Astrocyte (in vitro differentiated cells and primary cell): Measurements from ENCODE around the gene RFX4. TPM values are rescaled to one million over a fixed set of nuclear protein-coding genes. Genes with fewer than 3 reads are reported as not detected.

Experiments
- DNase-seq: peaks from one replicate; pipeline ENCODE4 v3.0.0-alpha.2; 2010; ENCODE audit warnings: low read depth
- FAIRE-seq: peaks from 2 replicates; lab custom pipeline; 2011; peaks lifted over from hg19 to GRCh38; lab: Jason Lieb, UNC
- H2AFZ ChIP-seq: 2 replicates; pipeline ENCODE4 v1.6.0; 2012; ENCODE audit warnings: low read depth, low read length, inconsistent platforms
- H3K27ac ChIP-seq: 2 replicates; pipeline ENCODE4 v1.5.1; 2011; ENCODE audit warnings: low read depth, low read length, inconsistent platforms
- H3K27me3 ChIP-seq: 2 replicates; pipeline ENCODE4 v1.6.0; 2011; ENCODE audit warnings: low read length, inconsistent platforms; ENCODE audit not compliant: insufficient read depth
- H3K36me3 ChIP-seq: 2 replicates; pipeline ENCODE4 v1.5.1; 2011; ENCODE audit warnings: low read length, inconsistent platforms; ENCODE audit not compliant: insufficient read depth
- H3K4me1 ChIP-seq: 2 replicates; pipeline ENCODE4 v1.5.1; 2011; ENCODE audit warnings: low read length, inconsistent platforms; ENCODE audit not compliant: insufficient read depth
- H3K4me2 ChIP-seq: 2 replicates; pipeline ENCODE4 v1.6.0; 2012; ENCODE audit warnings: low read length, inconsistent platforms
- H3K4me3 ChIP-seq: 2 replicates; pipeline ENCODE4 v1.5.1; 2011; ENCODE audit warnings: low read depth, mild to moderate bottlenecking, low read length, inconsistent platforms; ENCODE audit not compliant: insufficient read depth
- H3K79me2 ChIP-seq: 2 replicates; pipeline ENCODE4 v1.6.0; 2012; ENCODE audit warnings: mild to moderate bottlenecking, low read length, inconsistent platforms; ENCODE audit not compliant: insufficient read depth
- H3K9ac ChIP-seq: 2 replicates; pipeline ENCODE4 v1.6.0; 2012; ENCODE audit warnings: mild to moderate bottlenecking, low read length, inconsistent platforms
- H3K9me3 ChIP-seq: 2 replicates; pipeline ENCODE4 v1.5.1; 2012; ENCODE audit warnings: low read depth, mild to moderate bottlenecking, low read length, inconsistent platforms; ENCODE audit not compliant: insufficient read depth
- H4K20me1 ChIP-seq: 2 replicates; pipeline ENCODE4 v1.6.0; 2012; ENCODE audit warnings: low read length, inconsistent platforms; ENCODE audit not compliant: insufficient read depth
- H3K27ac Mint-ChIP-seq: one replicate; pipeline ENCODE4 v1.8.0; 2021; ENCODE audit warnings: mild to moderate bottlenecking, mixed read lengths; ENCODE audit not compliant: unreplicated experiment
- H3K27me3 Mint-ChIP-seq: one replicate; pipeline ENCODE4 v1.8.0; 2021; ENCODE audit warnings: low read depth, mixed read lengths; ENCODE audit not compliant: unreplicated experiment
- H3K36me3 Mint-ChIP-seq: one replicate; pipeline ENCODE4 v1.8.0; 2021; ENCODE audit warnings: low read depth, mixed read lengths; ENCODE audit not compliant: unreplicated experiment
- H3K4me1 Mint-ChIP-seq: one replicate; pipeline ENCODE4 v1.8.0; 2021; ENCODE audit warnings: low read depth, mixed read lengths; ENCODE audit not compliant: unreplicated experiment
- H3K4me3 Mint-ChIP-seq: one replicate; pipeline ENCODE4 v1.8.0; 2021; ENCODE audit warnings: mild to moderate bottlenecking, moderate library complexity, mixed read lengths; ENCODE audit not compliant: unreplicated experiment
- H3K9me3 Mint-ChIP-seq: one replicate; pipeline ENCODE4 v1.8.0; 2021; ENCODE audit warnings: mild to moderate bottlenecking, mixed read lengths; ENCODE audit not compliant: unreplicated experiment
- CTCF ChIP-seq: IDR thresholded peaks from 2 replicates; pipeline ENCODE4 v1.5.1; 2011; ENCODE audit warnings: low read depth, mild to moderate bottlenecking, inconsistent platforms, low read length, moderate library complexity; ENCODE audit not compliant: insufficient read depth
- EZH2 ChIP-seq: IDR thresholded peaks from 2 replicates; pipeline ENCODE4 v1.6.1; 2012; ENCODE audit warnings: mild to moderate bottlenecking, low read length, inconsistent platforms; ENCODE audit not compliant: insufficient read depth
- total RNA-seq: library from RNA; stranded (reverse); gene quantifications from 2 replicates; pipeline ENCODE4 v1.2.1, GENCODE V29; 2021

Gene RFX4
- total RNA-seq, 1 donor from 2014 or later = 0.07 TPM

GRCh38 chr12:106794369-106794768, 211.6 kb downstream of the RFX4 start:
- H2AFZ ChIP-seq = no peak overlapping the region
- Mint-ChIP-seq H3K27ac (no peak overlapping the region), H3K36me3 (peaks cover 17% of the 10 kb centered on the region), H3K9me3 (no peaks in the 10 kb centered on the region), H3K4me3 (no peak overlapping the region), H3K4me1 (no peaks in the 10 kb centered on the region), H3K27me3 (no peaks in the 10 kb centered on the region)
- DNase-seq = peak; percentile 22
- H3K79me2 ChIP-seq = no peaks in the 10 kb centered on the region
- no peaks in the 10 kb centered on the region for H3K4me1 ChIP-seq
- H3K4me2 ChIP-seq = no peak overlapping the region
- no peaks in the 10 kb centered on the region for H4K20me1 ChIP-seq
- no peaks in the 10 kb centered on the region for H3K9me3 ChIP-seq
- no peak overlapping the region for H3K9ac ChIP-seq
- H3K36me3 ChIP-seq = no peaks in the 10 kb centered on the region
- no peak for FAIRE-seq
- H3K27me3 ChIP-seq = no peaks in the 10 kb centered on the region
- TF ChIP-seq CTCF = no peak
- no peak for TF ChIP-seq EZH2
- H3K27ac ChIP-seq = no peak overlapping the region
- no peak overlapping the region for H3K4me3 ChIP-seq

GRCh38 chr12:106801167-106801708, 218.4 kb downstream of the RFX4 start:
- Histone ChIP-seq H2AFZ (no peak overlapping the region), H3K9me3 (no peaks in the 10 kb centered on the region), H3K9ac (no peak overlapping the region), H3K4me3 (no peak overlapping the region), H3K4me2 (no peak overlapping the region), H3K36me3 (no peaks in the 10 kb centered on the region), H4K20me1 (peaks cover 5% of the 10 kb centered on the region), H3K4me1 (no peaks in the 10 kb centered on the region), H3K27ac (no peak overlapping the region), H3K27me3 (no peaks in the 10 kb centered on the region), H3K79me2 (no peaks in the 10 kb centered on the region)
- DNase-seq = no peak
- Mint-ChIP-seq H3K4me1 (no peaks in the 10 kb centered on the region), H3K27ac (no peak overlapping the region), H3K4me3 (no peak overlapping the region), H3K27me3 (no peaks in the 10 kb centered on the region), H3K9me3 (no peaks in the 10 kb centered on the region), H3K36me3 (peaks cover 9% of the 10 kb centered on the region)
- no peak for FAIRE-seq
- TF ChIP-seq EZH2 = no peak

GRCh38 chr12:106801830-106802533, 219.2 kb downstream of the RFX4 start:
- Histone ChIP-seq H3K79me2 (no peaks in the 10 kb centered on the region), H3K36me3 (no peaks in the 10 kb centered on the region), H3K27me3 (no peaks in the 10 kb centered on the region), H3K27ac (no peak overlapping the region), H3K9ac (no peak overlapping the region), H4K20me1 (peaks cover 5% of the 10 kb centered on the region), H3K9me3 (no peaks in the 10 kb centered on the region), H2AFZ (no peak overlapping the region), H3K4me3 (no peak overlapping the region), H3K4me1 (no peaks in the 10 kb centered on the region), H3K4me2 (no peak overlapping the region)
- TF ChIP-seq EZH2 = no peak
- no peak for TF ChIP-seq CTCF
- DNase-seq = no peak
- Mint-ChIP-seq H3K9me3 (no peaks in the 10 kb centered on the region), H3K27ac (no peak overlapping the region), H3K27me3 (no peaks in the 10 kb centered on the region), H3K4me3 (no peak overlapping the region), H3K4me1 (no peaks in the 10 kb centered on the region), H3K36me3 (peaks cover 11% of the 10 kb centered on the region)
- no peak for FAIRE-seq
